ENCODE data around the gene PLEKHM1. TPM values are rescaled to one million over a fixed set of nuclear protein-coding genes. Genes with fewer than 3 reads are reported as not detected.

The PLEKHM1 gene
- total and polyA plus RNA-seq, 2 experiments from 2014 or later = 18.4 to 23.8 TPM

- Histone ChIP-seq H3K27ac (no peak overlapping the region), H3K27me3 (no peaks in the 10 kb centered on the region), H3K4me2 (no peak overlapping the region), H3K4me3 (no peak overlapping the region), H3K79me2 (no peaks in the 10 kb centered on the region), H4K20me1 (ENCODE audit: insufficient read depth, poor library complexity, severe bottlenecking) (no peaks in the 10 kb centered on the region), H3K9me3 (ENCODE audit: low read depth) (no peaks in the 10 kb centered on the region), H3K9me2 (replicated peaks; ENCODE audit: insufficient read depth) (no peaks in the 10 kb centered on the region), H3K36me3 (replicated peaks; ENCODE audit: insufficient read depth, low read depth) (no peaks in the 10 kb centered on the region), H3K4me1 (ENCODE audit: insufficient read depth) (no peaks in the 10 kb centered on the region), H2AFZ (no peak overlapping the region)
- DNase-seq (ENCODE audit: low spot score) = no peak
- WGBS (ENCODE audit: low lambda C conversion rate, missing lambda C conversion rate) = 100% methylated on average over 2 of the region's 2 CpGs
- no peak for TF ChIP-seq EZH2 (IDR thresholded peaks at IDR 0.05; ENCODE audit: borderline replicate concordance)
- TF ChIP-seq, protein P1, sequence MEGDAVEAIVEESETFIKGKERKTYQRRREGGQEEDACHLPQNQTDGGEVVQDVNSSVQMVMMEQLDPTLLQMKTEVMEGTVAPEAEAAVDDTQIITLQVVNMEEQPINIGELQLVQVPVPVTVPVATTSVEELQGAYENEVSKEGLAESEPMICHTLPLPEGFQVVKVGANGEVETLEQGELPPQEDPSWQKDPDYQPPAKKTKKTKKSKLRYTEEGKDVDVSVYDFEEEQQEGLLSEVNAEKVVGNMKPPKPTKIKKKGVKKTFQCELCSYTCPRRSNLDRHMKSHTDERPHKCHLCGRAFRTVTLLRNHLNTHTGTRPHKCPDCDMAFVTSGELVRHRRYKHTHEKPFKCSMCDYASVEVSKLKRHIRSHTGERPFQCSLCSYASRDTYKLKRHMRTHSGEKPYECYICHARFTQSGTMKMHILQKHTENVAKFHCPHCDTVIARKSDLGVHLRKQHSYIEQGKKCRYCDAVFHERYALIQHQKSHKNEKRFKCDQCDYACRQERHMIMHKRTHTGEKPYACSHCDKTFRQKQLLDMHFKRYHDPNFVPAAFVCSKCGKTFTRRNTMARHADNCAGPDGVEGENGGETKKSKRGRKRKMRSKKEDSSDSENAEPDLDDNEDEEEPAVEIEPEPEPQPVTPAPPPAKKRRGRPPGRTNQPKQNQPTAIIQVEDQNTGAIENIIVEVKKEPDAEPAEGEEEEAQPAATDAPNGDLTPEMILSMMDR (IDR thresholded peaks at IDR 0.05; ENCODE audit: poor library complexity) = no peak
- no peak for TF ChIP-seq EZH2phosphoT487 (IDR thresholded peaks at IDR 0.05; ENCODE audit: low read depth, severe bottlenecking, unreplicated experiment)
Measured at GRCh38 chr17:45391918-45392317, 98.6 kb downstream of the PLEKHM1 start.

GRCh38 chr17:45391291-45391690 is 99.2 kb downstream of the PLEKHM1 start:
- DNase-seq (ENCODE audit: low spot score) = no peak
- TF ChIP-seq, protein P1 (IDR thresholded peaks at IDR 0.05; ENCODE audit: poor library complexity) = no peak
- TF ChIP-seq EZH2 (IDR thresholded peaks at IDR 0.05; ENCODE audit: borderline replicate concordance) (no peak), EZH2phosphoT487 (IDR thresholded peaks at IDR 0.05; ENCODE audit: low read depth, severe bottlenecking, unreplicated experiment) (no peak)
- no peaks in the 10 kb centered on the region for H3K9me2 ChIP-seq (replicated peaks; ENCODE audit: insufficient read depth)
- H4K20me1 ChIP-seq (ENCODE audit: insufficient read depth, poor library complexity, severe bottlenecking) = no peaks in the 10 kb centered on the region
- no peaks in the 10 kb centered on the region for H3K4me1 ChIP-seq (ENCODE audit: insufficient read depth)
- no peaks in the 10 kb centered on the region for H3K36me3 ChIP-seq (replicated peaks; ENCODE audit: insufficient read depth, low read depth)
- H2AFZ ChIP-seq = no peak overlapping the region
- WGBS (ENCODE audit: low lambda C conversion rate, missing lambda C conversion rate) = 78% methylated on average over 5 of the region's 5 CpGs
- H3K4me2 ChIP-seq = no peak overlapping the region
- H3K79me2 ChIP-seq = no peaks in the 10 kb centered on the region
- no peaks in the 10 kb centered on the region for H3K9me3 ChIP-seq (ENCODE audit: low read depth)
- H3K27me3 ChIP-seq = no peaks in the 10 kb centered on the region
- H3K4me3 ChIP-seq = no peak overlapping the region
- H3K27ac ChIP-seq = no peak overlapping the region

GRCh38 chr17:45389354-45389753 is 101.2 kb downstream of the PLEKHM1 start:
- no peak for DNase-seq (ENCODE audit: low spot score)
- no peaks in the 10 kb centered on the region for H3K79me2 ChIP-seq
- H3K27me3 ChIP-seq = no peaks in the 10 kb centered on the region
- 25% methylated on average over 3 of the region's 3 CpGs for WGBS (ENCODE audit: low lambda C conversion rate, missing lambda C conversion rate)
- H3K4me1 ChIP-seq (ENCODE audit: insufficient read depth) = no peaks in the 10 kb centered on the region
- no peak overlapping the region for H3K4me2 ChIP-seq
- no peak overlapping the region for H3K4me3 ChIP-seq
- no peaks in the 10 kb centered on the region for H4K20me1 ChIP-seq (ENCODE audit: insufficient read depth, poor library complexity, severe bottlenecking)
- TF ChIP-seq, protein P1 (IDR thresholded peaks at IDR 0.05; ENCODE audit: poor library complexity) = no peak
- TF ChIP-seq EZH2phosphoT487 (IDR thresholded peaks at IDR 0.05; ENCODE audit: low read depth, severe bottlenecking, unreplicated experiment) (no peak), EZH2 (IDR thresholded peaks at IDR 0.05; ENCODE audit: borderline replicate concordance) (no peak)
- no peaks in the 10 kb centered on the region for H3K9me3 ChIP-seq (ENCODE audit: low read depth)
- H3K27ac ChIP-seq = no peak overlapping the region
- no peaks in the 10 kb centered on the region for H3K9me2 ChIP-seq (replicated peaks; ENCODE audit: insufficient read depth)
- H3K36me3 ChIP-seq (replicated peaks; ENCODE audit: insufficient read depth, low read depth) = no peaks in the 10 kb centered on the region
- H2AFZ ChIP-seq = no peak overlapping the region
